Measurements from ENCODE around the gene PRR18.

GRCh38 chr6:166352923-166353322 lies 44.7 kb upstream of the PRR18 start:
- no peak for TF ChIP-seq POLR2A (IDR thresholded peaks at IDR 0.05; ENCODE audit: insufficient read depth in 1 of 2, low read depth in 2 of 2, low read length in 2 of 2)
- TF ChIP-seq HIVEP1 (CRISPR knock-in tag; IDR thresholded peaks at IDR 0.05): no peak
- TF ChIP-seq EZH2 (conservative IDR thresholded peaks at IDR 0.05; ENCODE audit: low read depth, low read length): no peak

All from HepG2 (cell line).